Breast epithelium (tissue), 3 donors: ENCODE data around the gene TEAD1.

ENCODE experiments used
- CTCF ChIP-seq, 3 donors: fragments of 450-650 bp; IDR thresholded peaks; one replicate each; pipeline ENCODE4 v1.5.1; 2016 to 2017; ENCODE audit warnings: antibody characterized with exemption in 3 of 3, mild to moderate bottlenecking in 3 of 3, moderate library complexity in 3 of 3
- POLR2A ChIP-seq: fragments of 450-650 bp; IDR thresholded peaks from one replicate; pipeline ENCODE4 v1.6.1; 2016; ENCODE audit warnings: antibody characterized with exemption, mild to moderate bottlenecking, moderate library complexity
- POLR2AphosphoS5 ChIP-seq, 3 donors: sonication (generic); formaldehyde crosslinking; IDR thresholded peaks; one replicate each; pipeline ENCODE4 v1.6.1; 2017; ENCODE audit warnings: antibody characterized with exemption in 3 of 3

DNA sequence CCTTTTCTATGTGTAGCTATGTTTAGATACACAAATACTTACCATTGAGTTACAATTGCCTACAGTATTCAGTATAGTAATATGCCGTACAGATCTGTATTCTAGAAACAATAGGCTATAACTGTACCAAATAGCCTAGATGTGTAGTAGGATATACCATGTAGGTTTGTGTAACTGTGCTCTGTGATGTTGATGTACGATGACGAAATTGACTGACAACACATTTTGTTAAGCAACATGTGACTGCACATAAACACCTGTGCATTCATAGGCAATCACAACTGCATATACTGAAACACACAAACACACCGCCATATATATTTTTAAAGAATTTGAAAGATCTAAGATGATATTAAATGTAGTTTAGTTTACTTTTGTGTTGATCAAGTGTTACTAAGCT, 60.4 kb downstream of the TEAD1 start:
- TF ChIP-seq POLR2A (no peak), CTCF (IDR thresholded peaks at IDR 0.05) (no peak), POLR2AphosphoS5 (IDR thresholded peaks at IDR 0.05) (no peak)
